ENCODE results near the gene PCDHGA3.
A peak's percentile ranks its signal among the peaks of the same experiment; 100 is the strongest.

- TF ChIP-seq CTCF (conservative IDR thresholded peaks at IDR 0.05; ENCODE audit: low read length) (peak; percentile 79), EZH2phosphoT487 (IDR thresholded peaks at IDR 0.05; ENCODE audit: borderline replicate concordance, low read depth, low read length) (no peak)
These were observed 17.4 kb upstream of the PCDHGA3 start for GRCh38 chr5:141326088-141326854.
